GM12864 (cell line): ENCODE measurements around the gene BCL11B.

Source experiments
- DNase-seq: peaks from one replicate; pipeline ENCODE4 v3.0.0-alpha.2; 2011; ENCODE audit warnings: low read depth
- H3K4me3 ChIP-seq: 2 replicates; pipeline ENCODE4 v1.5.1; 2011; ENCODE audit warnings: mild to moderate bottlenecking, low read depth, low read length, control low read depth
- TF ChIP-seq, protein P1 (sequence below): IDR thresholded peaks from 2 replicates; pipeline ENCODE4 v1.5.1; 2011; ENCODE audit warnings: low read depth, mild to moderate bottlenecking, moderate library complexity, low read length, control low read depth, inconsistent platforms; ENCODE audit errors: missing control alignments

The BCL11B gene

DNA sequence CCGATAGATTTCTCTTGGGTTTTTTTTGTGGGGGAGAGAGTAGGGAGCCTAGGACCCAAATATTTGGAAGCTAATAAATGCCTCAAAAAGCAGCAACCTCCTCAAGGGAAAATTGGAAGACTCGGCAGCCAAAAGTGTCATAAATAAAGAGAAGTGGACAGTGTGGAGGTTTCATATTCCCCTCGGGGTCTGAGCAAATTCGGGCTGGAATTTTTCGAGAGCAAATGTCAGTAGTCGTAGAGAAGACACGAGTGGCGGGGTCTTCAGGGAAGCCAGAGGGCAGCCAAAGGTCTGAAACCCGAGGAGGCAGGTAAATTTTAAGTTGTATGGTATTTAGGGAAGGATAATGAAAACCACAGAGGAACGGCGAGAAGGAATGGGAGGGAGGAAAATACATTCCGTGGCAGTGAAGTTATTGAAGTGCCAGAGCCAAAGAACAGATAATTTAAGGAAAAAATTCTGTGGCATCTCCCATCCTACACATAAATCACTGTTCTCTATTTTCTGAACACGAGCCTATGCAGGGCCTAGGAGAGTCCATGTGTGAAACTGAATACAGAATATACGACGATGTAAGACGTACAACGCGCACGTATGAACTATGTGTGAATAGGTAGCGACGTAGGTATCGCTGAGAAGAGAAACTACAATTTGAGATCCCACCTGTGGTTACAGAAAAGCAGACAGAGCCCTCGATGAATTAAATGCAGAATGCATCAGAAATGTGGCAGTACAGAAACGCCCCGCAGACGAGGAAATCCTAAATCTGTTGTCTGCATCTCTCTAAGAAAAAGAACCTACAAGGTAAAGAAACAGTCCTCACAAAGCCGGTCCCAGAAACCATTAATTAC, 12.9 kb downstream of the BCL11B start:
- no peak overlapping the region for H3K4me3 ChIP-seq
- TF ChIP-seq, protein P1, sequence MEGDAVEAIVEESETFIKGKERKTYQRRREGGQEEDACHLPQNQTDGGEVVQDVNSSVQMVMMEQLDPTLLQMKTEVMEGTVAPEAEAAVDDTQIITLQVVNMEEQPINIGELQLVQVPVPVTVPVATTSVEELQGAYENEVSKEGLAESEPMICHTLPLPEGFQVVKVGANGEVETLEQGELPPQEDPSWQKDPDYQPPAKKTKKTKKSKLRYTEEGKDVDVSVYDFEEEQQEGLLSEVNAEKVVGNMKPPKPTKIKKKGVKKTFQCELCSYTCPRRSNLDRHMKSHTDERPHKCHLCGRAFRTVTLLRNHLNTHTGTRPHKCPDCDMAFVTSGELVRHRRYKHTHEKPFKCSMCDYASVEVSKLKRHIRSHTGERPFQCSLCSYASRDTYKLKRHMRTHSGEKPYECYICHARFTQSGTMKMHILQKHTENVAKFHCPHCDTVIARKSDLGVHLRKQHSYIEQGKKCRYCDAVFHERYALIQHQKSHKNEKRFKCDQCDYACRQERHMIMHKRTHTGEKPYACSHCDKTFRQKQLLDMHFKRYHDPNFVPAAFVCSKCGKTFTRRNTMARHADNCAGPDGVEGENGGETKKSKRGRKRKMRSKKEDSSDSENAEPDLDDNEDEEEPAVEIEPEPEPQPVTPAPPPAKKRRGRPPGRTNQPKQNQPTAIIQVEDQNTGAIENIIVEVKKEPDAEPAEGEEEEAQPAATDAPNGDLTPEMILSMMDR, result no peak

DNA sequence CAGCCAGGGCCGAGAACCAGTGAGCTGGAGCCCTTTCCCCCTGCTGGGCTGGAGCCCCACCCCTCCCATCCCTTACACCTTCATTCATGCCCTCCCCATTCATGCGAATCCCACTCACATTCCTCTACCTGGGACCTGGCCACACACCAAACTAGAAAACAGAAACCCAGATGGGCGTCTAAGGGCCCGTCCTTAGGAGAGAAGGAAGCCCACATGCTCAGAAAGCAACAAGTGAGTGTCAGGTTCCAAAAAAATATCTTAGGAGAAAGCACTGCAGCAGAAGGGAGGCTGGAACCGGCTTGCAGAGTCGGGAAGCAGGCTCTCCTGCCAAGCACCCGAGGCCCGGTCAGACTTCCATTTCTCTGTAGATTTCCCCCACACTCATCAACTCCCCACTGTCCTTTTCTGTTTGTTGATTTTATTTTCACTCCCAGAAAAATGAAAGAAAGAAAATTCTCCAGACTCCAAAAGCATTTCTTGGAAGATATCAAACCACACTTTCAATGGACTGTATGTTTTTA, 13.6 kb downstream of the BCL11B start:
- no peak overlapping the region for H3K4me3 ChIP-seq
- TF ChIP-seq, protein P1, result no peak

More for the DNA sequence above, 12.9 kb downstream of the BCL11B start:
- no peak for DNase-seq

DNA sequence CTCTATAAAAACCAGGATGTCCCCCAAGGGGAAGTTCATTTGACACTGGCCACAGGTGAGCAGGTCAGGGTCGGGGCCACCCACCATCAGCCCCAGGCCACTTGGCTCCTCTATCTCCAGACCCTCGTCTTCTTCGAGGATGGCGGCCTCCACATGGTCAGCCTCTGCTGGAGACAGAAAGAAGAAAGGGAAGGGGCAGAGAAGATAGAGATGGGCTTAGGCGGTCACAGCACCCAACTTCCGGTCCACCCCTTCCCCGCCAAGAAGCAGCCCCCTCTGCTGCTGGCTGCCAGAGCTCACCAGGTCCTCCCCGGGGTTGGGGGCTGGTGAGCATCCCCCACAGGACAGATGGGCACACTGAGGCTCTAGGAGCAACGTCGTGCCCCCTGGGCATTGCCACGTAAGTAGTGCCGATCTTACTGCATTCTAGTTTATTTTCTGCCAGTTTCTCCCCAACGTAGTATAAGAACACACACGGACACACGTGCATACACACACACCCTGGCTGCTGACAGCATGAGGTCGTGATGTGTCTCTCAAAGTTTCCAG, 14.2 kb downstream of the BCL11B start:
- H3K4me3 ChIP-seq, result no peak overlapping the region
- DNase-seq, result no peak
- TF ChIP-seq, protein P1, result no peak

More for the DNA sequence above, 13.6 kb downstream of the BCL11B start:
- DNase-seq, result no peak

DNA sequence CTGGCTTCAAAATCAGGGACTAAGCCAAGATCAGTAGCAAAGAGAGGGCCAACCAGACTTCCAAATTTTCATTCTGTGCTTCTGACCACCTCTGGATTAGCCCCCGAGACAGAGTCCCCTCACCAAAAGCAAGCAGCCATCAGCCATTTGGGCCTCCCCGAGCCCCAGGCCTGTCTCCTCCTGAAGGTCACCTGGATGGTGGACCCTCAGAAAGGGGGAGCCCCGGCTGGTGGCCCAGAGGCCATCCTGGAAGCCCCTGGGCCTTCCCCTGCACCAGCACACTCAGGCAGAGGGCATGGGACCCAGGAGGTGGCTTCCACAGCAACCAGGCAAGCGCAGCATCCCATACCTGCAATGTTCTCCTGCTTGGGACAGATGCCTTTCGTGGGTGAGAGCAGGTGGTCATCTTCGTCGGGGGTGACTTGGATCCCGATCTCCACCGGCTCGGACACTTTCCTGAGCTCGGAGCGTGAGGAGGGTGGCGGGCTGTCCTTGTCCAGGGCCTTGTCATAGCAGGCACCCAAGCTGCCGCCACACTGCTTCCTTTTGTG, 14.8 kb downstream of the BCL11B start:
- TF ChIP-seq, protein P1, result no peak
- H3K4me3 ChIP-seq, result no peak overlapping the region
- DNase-seq, result no peak

DNA sequence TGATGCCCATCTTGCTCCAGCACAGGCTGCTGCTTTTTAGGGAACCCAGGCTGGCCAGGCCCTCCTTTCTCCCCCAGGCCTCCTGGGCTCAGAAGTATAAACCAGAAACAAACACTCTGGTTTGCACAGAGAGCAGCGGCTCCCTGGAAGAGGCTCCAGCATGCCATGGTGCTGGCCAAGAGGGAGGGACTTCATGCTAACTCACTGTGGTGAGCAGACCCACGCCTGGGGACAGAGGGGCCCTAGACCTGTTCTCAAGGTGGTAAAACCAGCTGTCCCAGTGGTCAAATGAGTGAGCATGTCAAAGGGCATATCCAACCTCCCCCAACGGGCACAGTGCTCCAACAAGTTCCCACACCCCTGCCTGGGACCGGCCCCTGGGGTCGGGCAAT, 15.5 kb downstream of the BCL11B start:
- no peak overlapping the region for H3K4me3 ChIP-seq
- no peak for DNase-seq
- TF ChIP-seq, protein P1, result no peak

DNA sequence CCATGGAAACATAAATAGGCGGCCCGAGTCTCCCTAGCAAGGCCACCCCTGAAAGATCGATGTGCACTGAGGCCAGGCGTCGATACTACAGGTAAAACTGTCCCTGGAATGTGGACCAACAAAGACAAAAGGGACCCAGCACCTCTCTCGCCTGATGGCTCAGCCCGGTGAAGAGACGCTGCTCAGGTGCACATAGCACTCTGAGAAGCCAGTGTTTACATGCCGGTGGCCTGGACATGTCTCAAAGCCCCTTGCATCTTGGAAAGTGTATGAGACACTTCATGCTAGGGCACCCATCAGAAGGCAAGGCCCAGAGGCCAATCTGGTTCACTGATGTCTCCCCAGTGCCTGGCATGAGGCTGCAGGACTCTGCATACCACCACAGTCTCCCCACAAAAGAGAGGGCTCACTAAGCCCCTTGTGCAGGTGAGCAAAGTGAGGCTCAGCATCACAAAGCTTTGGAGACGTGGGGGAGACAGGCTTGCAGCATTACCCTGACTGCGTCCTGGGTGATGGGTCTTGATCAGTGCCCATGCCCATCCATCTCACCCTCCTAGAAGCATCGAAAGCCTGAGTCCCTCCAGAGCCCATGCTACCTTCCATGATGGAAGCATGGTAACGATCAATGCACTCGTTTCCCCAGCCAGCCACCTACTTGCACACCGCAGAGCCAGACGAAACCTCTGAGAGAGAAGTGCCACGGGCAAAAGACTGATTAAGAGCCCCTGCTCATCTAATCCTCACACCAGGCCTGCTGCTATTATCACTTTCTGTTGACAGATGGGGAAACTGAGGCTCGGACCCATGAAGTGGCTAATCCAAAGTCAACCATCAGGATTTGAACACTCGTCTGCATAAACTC, 16.1 kb downstream of the BCL11B start:
- DNase-seq, result no peak
- TF ChIP-seq, protein P1, result no peak
- no peak overlapping the region for H3K4me3 ChIP-seq
